MM.1S (cell line): Measurements from ENCODE around the gene SYNGR2.
A peak's percentile ranks its signal among the peaks of the same experiment; 100 is the strongest.

ENCODE experiments used
- DNase-seq: peaks from one replicate; pipeline ENCODE4 v3.0.0-alpha.2; 2015
- H2AFZ ChIP-seq: fragments of 300-600 bp; sonication (generic); 2 replicates; pipeline ENCODE4 v1.6.0; 2016; ENCODE audit warnings: antibody characterized with exemption, low read length
- H3F3A ChIP-seq: fragments of 300-600 bp; sonication (generic); 2 replicates; pipeline ENCODE4 v1.6.1; 2016; ENCODE audit warnings: mild to moderate bottlenecking, antibody characterized with exemption, low read length, moderate library complexity, mixed read lengths; ENCODE audit not compliant: insufficient read depth
- H3K27ac ChIP-seq: fragments of 300-600 bp; sonication (generic); 2 replicates; pipeline ENCODE4 v1.5.1; 2016; ENCODE audit warnings: mild to moderate bottlenecking, low read length
- H3K27me3 ChIP-seq: fragments of 300-600 bp; sonication (generic); replicated peaks from 2 replicates; pipeline ENCODE4 v1.6.0; 2016; ENCODE audit warnings: low read length; ENCODE audit not compliant: insufficient read depth
- H3K36me3 ChIP-seq: fragments of 300-600 bp; sonication (generic); replicated peaks from 2 replicates; pipeline ENCODE4 v1.6.1; 2016; ENCODE audit warnings: mild to moderate bottlenecking, low read length, mixed read lengths; ENCODE audit not compliant: insufficient read depth
- H3K4me1 ChIP-seq: fragments of 300-600 bp; sonication (generic); 2 replicates; pipeline ENCODE4 v1.6.1; 2016; ENCODE audit warnings: low read length, mixed read lengths
- H3K4me2 ChIP-seq: fragments of 300-600 bp; sonication (generic); 2 replicates; pipeline ENCODE4 v1.6.0; 2016; ENCODE audit warnings: low read depth, low read length
- H3K4me3 ChIP-seq: fragments of 300-600 bp; sonication (generic); 2 replicates; pipeline ENCODE4 v1.5.1; 2016; ENCODE audit warnings: low read length, mixed read lengths
- H3K79me2 ChIP-seq: fragments of 300-600 bp; sonication (generic); 2 replicates; pipeline ENCODE4 v1.6.1; 2016; ENCODE audit warnings: mixed run types, low read length, mixed read lengths
- H3K9ac ChIP-seq: fragments of 300-600 bp; sonication (generic); 2 replicates; pipeline ENCODE4 v1.6.1; 2016; ENCODE audit warnings: low read length, mixed read lengths
- H3K9me2 ChIP-seq: fragments of 300-600 bp; sonication (generic); replicated peaks from 2 replicates; pipeline ENCODE4 v1.6.1; 2016; ENCODE audit warnings: mild to moderate bottlenecking, low read length, mixed read lengths; ENCODE audit not compliant: insufficient read depth
- H3K9me3 ChIP-seq: fragments of 300-600 bp; sonication (generic); replicated peaks from 2 replicates; pipeline ENCODE4 v1.6.1; 2016; ENCODE audit warnings: mild to moderate bottlenecking, low read length, mixed read lengths; ENCODE audit not compliant: insufficient read depth
- H4K20me1 ChIP-seq: fragments of 300-600 bp; sonication (generic); 2 replicates; pipeline ENCODE4 v1.6.1; 2016; ENCODE audit warnings: mild to moderate bottlenecking, low read length, moderate library complexity, mixed read lengths; ENCODE audit not compliant: insufficient read depth
- CTCF ChIP-seq: fragments of 300-600 bp; sonication (generic); IDR thresholded peaks from 2 replicates; pipeline ENCODE4 v1.5.1; 2016; ENCODE audit warnings: antibody characterized with exemption, low read length, mixed read lengths
- EZH2 ChIP-seq: fragments of 300-600 bp; sonication (generic); optimal IDR thresholded peaks from 2 replicates; pipeline ENCODE3; 2017; ENCODE audit warnings: low read depth, mild to moderate bottlenecking, antibody characterized with exemption, low read length, mixed read lengths
- EZH2phosphoT487 ChIP-seq: fragments of 300-600 bp; sonication (generic); IDR thresholded peaks from 2 replicates; pipeline ENCODE4 v1.6.1; 2018; ENCODE audit warnings: antibody characterized with exemption, low read length

Gene SYNGR2

DNA sequence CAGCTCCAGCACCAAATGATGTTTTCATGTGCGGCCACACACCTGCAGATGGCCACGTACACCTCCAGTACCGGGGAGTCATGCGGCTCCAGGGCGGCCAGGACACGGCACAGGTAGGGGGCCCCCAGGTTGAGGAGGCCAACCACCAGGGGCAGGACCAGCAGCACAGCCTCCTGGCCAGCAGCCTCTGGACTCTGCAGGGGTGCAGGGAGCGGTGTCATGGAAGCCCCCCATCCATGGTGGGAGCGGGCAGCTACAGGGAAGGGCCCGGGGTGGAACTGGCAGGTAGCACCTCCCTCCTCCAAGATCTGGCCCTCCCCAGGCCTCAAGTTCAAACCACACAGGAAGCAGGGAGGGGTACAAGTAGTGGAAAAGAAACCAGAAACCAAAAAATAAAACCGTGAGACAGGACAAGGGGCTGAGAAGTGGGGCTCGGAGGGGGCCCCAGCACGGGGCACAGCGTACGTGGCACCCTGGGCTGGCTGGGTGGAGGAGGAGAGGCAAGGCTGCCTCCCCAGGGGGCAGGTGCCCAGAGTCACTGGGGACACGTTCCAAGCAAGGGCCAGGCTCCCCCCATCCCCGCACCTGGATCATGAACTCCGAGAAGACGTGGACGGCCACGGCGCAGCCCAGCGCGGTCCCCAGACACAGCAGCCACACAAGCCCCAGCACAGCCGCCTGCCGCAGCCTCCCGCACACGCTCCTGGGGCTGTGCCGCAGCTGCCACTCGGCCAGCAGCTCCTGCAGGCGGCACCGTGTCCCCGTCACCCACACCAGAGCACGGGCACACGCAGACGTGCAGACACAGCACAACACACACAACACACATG is 47.2 kb upstream of the SYNGR2 start:
- peaks cover 16% of the 10 kb centered on the region for H3F3A ChIP-seq
- H3K36me3 ChIP-seq: 0 out of 2 replicates have a peak, but pooled peaks cover 6% of the 10 kb centered on the region
- peak overlapping the region; percentile 71 for H3K9ac ChIP-seq
- no peaks in the 10 kb centered on the region for H3K9me2 ChIP-seq
- H3K4me3 ChIP-seq: peak overlapping the region; percentile 54
- H3K27ac ChIP-seq: peak overlapping the region; percentile 81
- peaks cover 77% of the 10 kb centered on the region for H3K79me2 ChIP-seq
- peaks cover 34% of the 10 kb centered on the region for H3K4me1 ChIP-seq
- H4K20me1 ChIP-seq: no peaks in the 10 kb centered on the region
- H3K4me2 ChIP-seq: peak overlapping the region; percentile 85
- no peaks in the 10 kb centered on the region for H3K27me3 ChIP-seq
- DNase-seq: peak; percentile 83
- no peak overlapping the region for H2AFZ ChIP-seq
- H3K9me3 ChIP-seq: no peaks in the 10 kb centered on the region
- TF ChIP-seq EZH2: no peak
- TF ChIP-seq CTCF: peak; percentile 17
- TF ChIP-seq EZH2phosphoT487: no peak

DNA sequence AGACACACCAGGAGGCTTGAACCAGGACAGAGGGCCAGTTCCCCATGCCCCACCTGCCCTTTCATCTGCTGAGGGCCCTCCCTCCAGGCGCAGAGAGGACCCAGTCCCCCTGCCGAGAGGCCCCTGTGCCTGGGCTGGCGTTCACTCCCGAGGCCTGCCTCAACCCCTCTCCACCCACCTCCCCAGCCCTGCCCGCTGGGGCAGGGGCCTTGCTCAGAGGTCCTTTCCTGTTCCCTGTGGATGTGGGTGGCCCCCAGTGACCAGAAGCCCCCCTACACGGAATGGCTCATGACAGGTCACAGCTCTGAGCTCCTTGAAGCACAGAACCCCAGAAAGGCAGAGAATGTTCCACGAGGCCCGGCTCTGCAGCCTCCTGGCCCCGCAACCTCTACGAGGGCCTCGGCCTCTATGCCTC is 46.6 kb upstream of the SYNGR2 start:
- H3K79me2 ChIP-seq: peaks cover 83% of the 10 kb centered on the region
- H3K9me3 ChIP-seq: no peaks in the 10 kb centered on the region
- H3K4me1 ChIP-seq: peaks cover 39% of the 10 kb centered on the region
- H3K36me3 ChIP-seq: 0 out of 2 replicates have a peak, but pooled peaks cover 6% of the 10 kb centered on the region
- TF ChIP-seq CTCF (no peak), EZH2 (no peak), EZH2phosphoT487 (no peak)
- DNase-seq: no peak
- peak overlapping the region; percentile 85 for H3K4me2 ChIP-seq
- H3K9ac ChIP-seq: peak overlapping the region; percentile 71; the same call in 1 of the 2 replicates
- no peak overlapping the region for H2AFZ ChIP-seq
- H3K4me3 ChIP-seq: peak overlapping the region; percentile 54
- peaks cover 16% of the 10 kb centered on the region for H3F3A ChIP-seq
- no peaks in the 10 kb centered on the region for H3K27me3 ChIP-seq
- H4K20me1 ChIP-seq: no peaks in the 10 kb centered on the region
- H3K9me2 ChIP-seq: no peaks in the 10 kb centered on the region
- H3K27ac ChIP-seq: peak overlapping the region; percentile 81

GRCh38 chr17:78122216-78122930 is 46.0 kb upstream of the SYNGR2 start:
- H3K36me3 ChIP-seq: 0 out of 2 replicates have a peak, but pooled peaks cover 6% of the 10 kb centered on the region
- peak overlapping the region; percentile 81; the same call in 1 of the 2 replicates for H3K27ac ChIP-seq
- H3K4me1 ChIP-seq: peaks cover 42% of the 10 kb centered on the region
- peak overlapping the region; percentile 54 for H3K4me3 ChIP-seq
- peaks cover 16% of the 10 kb centered on the region for H3F3A ChIP-seq
- H3K9me2 ChIP-seq: no peaks in the 10 kb centered on the region
- no peaks in the 10 kb centered on the region for H3K27me3 ChIP-seq
- no peaks in the 10 kb centered on the region for H3K9me3 ChIP-seq
- no peak for DNase-seq
- no peak overlapping the region for H2AFZ ChIP-seq
- H3K4me2 ChIP-seq: peak overlapping the region; percentile 85
- peaks cover 86% of the 10 kb centered on the region for H3K79me2 ChIP-seq
- H4K20me1 ChIP-seq: no peaks in the 10 kb centered on the region
- TF ChIP-seq CTCF: no peak
- no peak for TF ChIP-seq EZH2
- no peak for TF ChIP-seq EZH2phosphoT487
- peak overlapping the region; percentile 71; the same call in 1 of the 2 replicates for H3K9ac ChIP-seq
